GM15510 (cell line): ENCODE measurements around the gene ZNF581.

Experiments
- POLR2A ChIP-seq: IDR thresholded peaks from 3 replicates; pipeline ENCODE4 v1.6.1; 2011; ENCODE audit warnings: borderline replicate concordance; ENCODE audit not compliant: insufficient read length; ENCODE audit errors: extremely low read depth

The ZNF581 gene

GRCh38 chr19:55694241-55694655 lies 50.8 kb downstream of the ZNF581 start:
- no peak for TF ChIP-seq POLR2A

GRCh38 chr19:55694656-55695491 lies 51.4 kb downstream of the ZNF581 start:
- no peak for TF ChIP-seq POLR2A
